ENCODE data around the gene PCSK4.

Gene PCSK4

GRCh38 chr19:1438035-1438932 lies 51.9 kb downstream of the PCSK4 start, which contains the start of gene RPS15:
TSS of gene RPS15 (plus strand) at chr19:1438396. CDS start at chr19:1438426, 30 bp downstream.
- peak; percentile 98 for DNase-seq (ENCODE audit: low spot score)

DNA sequence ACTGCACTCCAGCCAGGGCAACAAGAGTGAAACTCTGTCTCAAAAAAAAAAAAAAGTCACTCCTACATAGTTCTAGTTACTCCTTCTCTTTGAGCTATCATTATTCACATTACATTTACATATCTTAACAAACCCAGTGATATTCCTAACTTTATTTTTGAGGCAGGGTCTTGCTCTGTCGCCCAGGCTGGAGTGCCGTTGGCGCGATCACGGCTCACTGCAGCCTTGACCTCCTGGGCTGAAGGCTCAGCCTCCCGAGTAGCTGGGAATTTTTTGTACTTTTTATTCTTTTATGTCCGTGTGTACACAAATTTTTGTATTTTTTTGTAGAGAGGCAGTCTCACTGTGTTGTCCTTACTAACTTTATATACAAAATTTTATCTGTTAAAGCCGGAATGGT lies 52.5 kb downstream of the PCSK4 start:
- no peak for DNase-seq (ENCODE audit: low spot score)

- DNase-seq (ENCODE audit: low spot score), result no peak
Measured at GRCh38 chr19:1435378-1435989, 54.7 kb downstream of the PCSK4 start.

- DNase-seq (ENCODE audit: low spot score), result no peak
Measured at GRCh38 chr19:1434577-1435060, 55.5 kb downstream of the PCSK4 start.

- DNase-seq (ENCODE audit: low spot score), result no peak
Measured at GRCh38 chr19:1434040-1434366, 56.1 kb downstream of the PCSK4 start.

GRCh38 chr19:1433119-1434039 lies 56.8 kb downstream of the PCSK4 start:
- no peak for DNase-seq (ENCODE audit: low spot score)

DNA sequence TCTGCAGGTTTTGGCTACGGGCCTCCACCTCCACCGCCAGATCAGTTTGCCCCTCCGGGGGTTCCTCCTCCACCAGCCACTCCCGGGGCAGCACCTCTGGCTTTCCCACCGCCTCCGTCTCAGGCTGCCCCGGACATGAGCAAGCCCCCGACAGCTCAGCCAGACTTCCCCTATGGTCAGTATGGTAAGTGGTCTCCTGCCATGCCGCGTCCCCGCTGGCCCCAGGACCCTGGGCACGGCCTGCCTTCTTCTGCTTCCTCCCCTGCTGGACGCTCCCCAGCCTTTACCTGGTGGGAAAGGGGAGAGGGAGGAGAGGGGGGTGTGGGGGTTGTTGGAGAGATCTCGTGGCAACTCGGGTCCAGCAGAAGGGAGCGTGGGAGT lies 57.7 kb downstream of the PCSK4 start:
- no peak for DNase-seq (ENCODE audit: low spot score)

- DNase-seq (ENCODE audit: low spot score), result no peak
Measured at GRCh38 chr19:1431759-1432506, 58.2 kb downstream of the PCSK4 start.
